Ovary (tissue), 9 donors: Measurements from ENCODE around the gene SERPINB12. TPM values are rescaled to one million over a fixed set of nuclear protein-coding genes. Genes with fewer than 3 reads are reported as not detected.

ENCODE experiments used
- DNase-seq, 5 donors: peaks; one replicate each; pipeline ENCODE4 v3.0.0-alpha.2; 2019 to 2020
- H3K27ac ChIP-seq, 2 donors: fragments of 200-600 bp; one replicate each; pipeline versions ENCODE4 v1.5.1 to v1.8.0; 2019 to 2022
- H3K27me3 ChIP-seq: fragments of 200-600 bp; one replicate; pipeline ENCODE4 v1.8.0; 2022
- H3K36me3 ChIP-seq: fragments of 200-600 bp; sonication (generic); one replicate; pipeline ENCODE4 v1.5.1; 2019
- H3K4me1 ChIP-seq: one replicate; pipeline ENCODE4 v1.8.1; 2013; ENCODE audit warnings: mild to moderate bottlenecking, moderate library complexity; ENCODE audit not compliant: insufficient read depth
- H3K4me3 ChIP-seq: fragments of 200-600 bp; sonication (generic); one replicate; pipeline ENCODE4 v1.5.1; 2017
- H3K9me3 ChIP-seq, 2 donors: fragments of 200-600 bp in 1 of 2; sonication (generic) in 1 of 2; one replicate each; pipeline versions ENCODE4 v1.5.1 to v1.8.1; 2013 to 2019; ENCODE audit warnings: mild to moderate bottlenecking in 1 of 2, moderate library complexity in 1 of 2
- CTCF ChIP-seq, 3 donors: fragments of 450-650 bp in 2 of 3; fragments of 200-600 bp in 1 of 3; IDR thresholded peaks; one replicate each; pipeline versions ENCODE4 v1.5.1 to v1.8.0; 2016 to 2022; ENCODE audit warnings: antibody characterized with exemption in 3 of 3, mild to moderate bottlenecking in 1 of 3
- EP300 ChIP-seq: sonication (generic); formaldehyde crosslinking; IDR thresholded peaks from one replicate; pipeline ENCODE4 v1.6.1; 2017; ENCODE audit warnings: antibody characterized with exemption
- POLR2A ChIP-seq: fragments of 450-650 bp; IDR thresholded peaks from one replicate; pipeline ENCODE4 v1.6.1; 2017; ENCODE audit warnings: antibody characterized with exemption, mild to moderate bottlenecking, moderate library complexity
- WGBS, 3 donors: extraction: QIAGEN DNeasy Blood & Tissue Kit in 1 of 3; methylation state at CpG; one replicate each; pipeline versions ENCODE4 v1.1.5 to v1.1.7; 2013 to 2017; 5-methylcytosine and 5-hydroxymethylcytosine counted together
- intact Hi-C, 4 donors: fragments of 100-400 bp; cut with DNase I; formaldehyde crosslinking; loops; one replicate each; pipeline versions ENCODE4 v1.11.0 to v1.15.1; 2022 to 2023
- polyA plus RNA-seq, 2 donors: library from polyadenylated mRNA; stranded (reverse); fragments of 200-250 nt in 1 of 2; fragments of 350-450 nt in 1 of 2; fragmentation: Illumina TruSeq in 1 of 2; extraction: RNeasy Lipid Tissue Mini Kit (QIAGEN cat#74804) in 1 of 2; gene quantifications; one replicate each; pipeline ENCODE4 v1.2.3, GENCODE V29; 2013 to 2014
- total RNA-seq, 7 donors: library from RNA; depleted of rRNA in 2 of 7; stranded (reverse); fragments of >200 nt in 2 of 7; fragmentation: NEBNext Ultra II Directional in 3 of 7; extraction: Animal tissue kit (Norgen Biotek cat#: 25700) in 3 of 7; gene quantifications; one replicate each; pipeline versions ENCODE4 v1.1.0 to v1.2.4, GENCODE V29; 2016 to 2023
- donor health status: DM: no; HTN: no; CAD: no; lungs with moderate emphysema.
- donor health status: DM: no; HTN: no; CAD: no.
- donor health status: Bipolar disorder and iron deficiency.
- donor health status: DM: yes; HTN: yes; CAD: no.
- donor health status: DM: no; HTN: no; CAD: no.
- donor health status: DM: yes; HTN: yes; CAD: no.

SERPINB12 gene
- total and polyA plus RNA-seq, 9 donors = not detected

- Histone ChIP-seq H3K27ac (no peak overlapping the region), H3K4me3 (no peak overlapping the region), H3K9me3 (no peaks in the 10 kb centered on the region), H3K36me3 (no peaks in the 10 kb centered on the region), H3K27me3 (no peaks in the 10 kb centered on the region), H3K4me1 (peaks cover 6% of the 10 kb centered on the region)
- TF ChIP-seq CTCF (IDR thresholded peaks at IDR 0.05) (no peak), POLR2A (no peak), EP300 (no peak)
- WGBS, 3 donors = 84 to 94% (median 93%) methylated on average over 2 of the region's 2 CpGs
- intact Hi-C loops = no loop called here
- DNase-seq = no peak
Measured at GRCh38 chr18:63532471-63532870, 9.7 kb upstream of the SERPINB12 start.

GRCh38 chr18:63534615-63535014, 7.6 kb upstream of the SERPINB12 start:
- WGBS, 3 donors = 73 to 75% (median 75%) methylated on average over 4 of the region's 4 CpGs
- no peak for TF ChIP-seq EP300
- TF ChIP-seq CTCF (IDR thresholded peaks at IDR 0.05) = no peak
- TF ChIP-seq POLR2A = no peak
- Histone ChIP-seq H3K36me3 (no peaks in the 10 kb centered on the region), H3K9me3 (no peaks in the 10 kb centered on the region), H3K4me1 (no peaks in the 10 kb centered on the region), H3K27me3 (no peaks in the 10 kb centered on the region), H3K27ac (no peak overlapping the region), H3K4me3 (no peak overlapping the region)
- intact Hi-C loops = no loop called here
- no peak for DNase-seq

GRCh38 chr18:63539904-63540510, 2.2 kb upstream of the SERPINB12 start:
- Histone ChIP-seq H3K9me3 (no peaks in the 10 kb centered on the region), H3K4me1 (no peaks in the 10 kb centered on the region), H3K4me3 (no peak overlapping the region), H3K36me3 (no peaks in the 10 kb centered on the region), H3K27me3 (no peaks in the 10 kb centered on the region), H3K27ac (no peak overlapping the region)
- intact Hi-C loops = no loop called here
- no peak for TF ChIP-seq EP300
- no peak for TF ChIP-seq CTCF (IDR thresholded peaks at IDR 0.05)
- TF ChIP-seq POLR2A = no peak
- WGBS, 3 donors = 32 to 35% (median 32%) methylated on average over 3 of the region's 3 CpGs
- DNase-seq = no peak

GRCh38 chr18:63544017-63544416, 1.8 kb downstream of the SERPINB12 start:
- WGBS, 3 donors = 79 to 89% (median 83%) methylated on average over 2 of the region's 2 CpGs
- intact Hi-C loops = no loop called here
- TF ChIP-seq CTCF (IDR thresholded peaks at IDR 0.05) = no peak
- no peak for TF ChIP-seq EP300
- no peak for TF ChIP-seq POLR2A

More at GRCh38 chr18:63544017-63544416, 1.8 kb downstream of the SERPINB12 start:
- no peaks in the 10 kb centered on the region for H3K9me3 ChIP-seq
- H3K4me1 ChIP-seq = no peaks in the 10 kb centered on the region
- no peak overlapping the region for H3K27ac ChIP-seq
- H3K36me3 ChIP-seq = no peaks in the 10 kb centered on the region
- H3K27me3 ChIP-seq = no peaks in the 10 kb centered on the region
- H3K4me3 ChIP-seq = no peak overlapping the region
- no peak for DNase-seq
